Esophagus (tissue), 2 donors: Measurements from ENCODE around the gene AFMID. TPM values are rescaled to one million over a fixed set of nuclear protein-coding genes. Genes with fewer than 3 reads are reported as not detected.

Experiments
- polyA plus RNA-seq, 2 donors: library from polyadenylated mRNA; stranded (reverse); fragments of 200-250 nt; gene quantifications; one replicate each; pipeline ENCODE4 v1.2.3, GENCODE V29; 2013
- donor health status: healthy with polysubstance abuse.
- donor health status: Bipolar disorder and iron deficiency.

The AFMID gene
- polyA plus RNA-seq, 2 donors = 18.4 to 20.7 TPM

Other genes with a start within 250 kb of the AFMID start
- 1 to 10 TPM; 1.2 to 3.4 TPM for gene TNRC6C, start 228.7 kb upstream of the AFMID start, polyA plus RNA-seq
- gene TMC6, start 58.6 kb upstream of the AFMID start, polyA plus RNA-seq = 10 to 100 TPM; 24.3 to 37.5 TPM
- gene TMC8, start 56.6 kb upstream of the AFMID start, polyA plus RNA-seq = 1 to 10 TPM; 2.1 to 6.1 TPM
- under 1 TPM; 0.12 to 0.27 TPM for gene C17orf99, start 41.0 kb upstream of the AFMID start, polyA plus RNA-seq
- 10 to 100 TPM; 52.3 to 96.4 TPM for gene SYNGR2, start 18.8 kb upstream of the AFMID start, polyA plus RNA-seq
- gene TK1, start 310 bp upstream of the AFMID start, polyA plus RNA-seq = 10 to 100 TPM; 16.9 to 37.4 TPM
- 10 to 100 TPM in 1 of 2 donors, 1 to 10 TPM in 1; 8.0 to 17.6 TPM for gene BIRC5, start 26.9 kb downstream of the AFMID start, polyA plus RNA-seq
- gene TMEM235, start 44.3 kb downstream of the AFMID start, polyA plus RNA-seq = not detected
- 10 to 100 TPM in 1 of 2 donors, 1 to 10 TPM in 1; 6.6 to 20.1 TPM for gene SOCS3, start 172.7 kb downstream of the AFMID start, polyA plus RNA-seq
- 10 to 100 TPM; 13.9 to 14.2 TPM for gene PGS1, start 191.3 kb downstream of the AFMID start, polyA plus RNA-seq